K562 (cell line): Measurements from ENCODE around the gene BOLA3. TPM values are rescaled to one million over a fixed set of nuclear protein-coding genes. Genes with fewer than 3 reads are reported as not detected.

Experiments
- CEBPB ChIP-seq: fragments of 450-650 bp; IDR thresholded peaks from 2 replicates; pipeline ENCODE4 v1.6.1; 2016; ENCODE audit warnings: missing genetic modification characterization, missing compliant biosample characterization
- DNMT1 ChIP-seq: fragments of 450-650 bp; IDR thresholded peaks from 2 replicates; pipeline ENCODE4 v1.6.1; 2016; ENCODE audit warnings: antibody characterized with exemption, mild to moderate bottlenecking
- ETS2 ChIP-seq: IDR thresholded peaks from 2 replicates; pipeline ENCODE4 v1.6.1; 2016; ENCODE audit warnings: borderline replicate concordance, missing genetic modification characterization, mild to moderate bottlenecking, moderate library complexity, missing compliant biosample characterization; ENCODE audit not compliant: poor library complexity, severe bottlenecking
- FIP1L1 ChIP-seq: fragments of 200-400 bp; formaldehyde crosslinking; IDR thresholded peaks from 2 replicates; pipeline ENCODE4 v1.6.1; 2018; ENCODE audit warnings: mild to moderate bottlenecking, low read depth, low read length; ENCODE audit not compliant: poor library complexity, severe bottlenecking
- FOXK1 ChIP-seq: sonication (generic); formaldehyde crosslinking; IDR thresholded peaks from 2 replicates; pipeline ENCODE4 v1.8.0; 2022; ENCODE audit warnings: missing genetic modification reagents, mild to moderate bottlenecking, borderline replicate concordance
- HDAC1 ChIP-seq, 2 experiments: fragments of 450-650 bp; IDR thresholded peaks; 2 replicates each; pipeline ENCODE4 v1.6.1; 2016 to 2017; ENCODE audit warnings: inconsistent platforms in 1 of 2, mild to moderate bottlenecking in 1 of 2, moderate library complexity in 1 of 2
- HMBOX1 ChIP-seq: sonication (generic); IDR thresholded peaks from 2 replicates; pipeline ENCODE4 v1.6.1; 2016
- MED1 ChIP-seq: sonication (generic); formaldehyde crosslinking; IDR thresholded peaks from 2 replicates; pipeline ENCODE4 v1.8.1; 2023; ENCODE audit warnings: missing genetic modification reagents, borderline replicate concordance
- MEIS2 ChIP-seq: fragments of 450-650 bp; IDR thresholded peaks from 2 replicates; pipeline ENCODE4 v1.6.1; 2014; ENCODE audit warnings: mild to moderate bottlenecking; ENCODE audit not compliant: partially characterized antibody
- MYNN ChIP-seq, 2 experiments: sonication (generic); formaldehyde crosslinking in 1 of 2; IDR thresholded peaks; 2 replicates each; pipeline versions ENCODE4 v1.5.0 to v1.6.1; 2016 to 2020; ENCODE audit warnings: antibody characterized with exemption in 1 of 2, missing genetic modification reagents in 1 of 2
- NR2C2 ChIP-seq, 2 experiments: fragments of 200-800 bp in 1 of 2; sonication (Bioruptor generic) in 1 of 2; sonication (generic) in 1 of 2; formaldehyde crosslinking in 1 of 2; IDR thresholded peaks; 2 replicates each; pipeline versions ENCODE4 v1.6.1 to v1.8.0; 2016 to 2022; ENCODE audit warnings: mild to moderate bottlenecking in 1 of 2, missing compliant biosample characterization in 1 of 2, missing genetic modification characterization in 1 of 2, missing genetic modification reagents in 1 of 2
- NRF1 ChIP-seq, 2 experiments: fragments of 450-650 bp; IDR thresholded peaks in 1 of 2; conservative IDR thresholded peaks in 1 of 2; 2 replicates each; pipeline ENCODE4 v1.6.1; 2014; ENCODE audit warnings: mild to moderate bottlenecking in 2 of 2
- POLR2AphosphoS5 ChIP-seq: IDR thresholded peaks from 2 replicates; pipeline ENCODE4 v1.6.1; 2011; ENCODE audit warnings: mild to moderate bottlenecking, low read depth, low read length, moderate library complexity; ENCODE audit not compliant: control insufficient read depth, insufficient read depth
- RB1 ChIP-seq: fragments of 450-650 bp; IDR thresholded peaks from 2 replicates; pipeline ENCODE4 v1.6.1; 2017; ENCODE audit warnings: low read depth, mild to moderate bottlenecking
- TAL1 ChIP-seq: fragments of 450-650 bp; IDR thresholded peaks from 2 replicates; pipeline ENCODE4 v1.6.1; 2016; ENCODE audit warnings: mild to moderate bottlenecking
- THRA ChIP-seq: fragments of 450-650 bp; IDR thresholded peaks from 2 replicates; pipeline ENCODE4 v1.6.1; 2017; ENCODE audit warnings: mild to moderate bottlenecking, moderate library complexity
- ZNF121 ChIP-seq: sonication (generic); formaldehyde crosslinking; conservative IDR thresholded peaks from 2 replicates; pipeline ENCODE4 v1.8.0; 2022; ENCODE audit warnings: missing genetic modification reagents
- ZNF695 ChIP-seq: fragments of 450-650 bp; formaldehyde crosslinking; IDR thresholded peaks from 2 replicates; pipeline ENCODE4 v1.4.0; 2020; ENCODE audit warnings: mild to moderate bottlenecking, moderate library complexity
- ZNF696 ChIP-seq: fragments of 250-450 bp; sonication (Bioruptor Pico); conservative IDR thresholded peaks from 2 replicates; pipeline ENCODE4 v1.4.0; 2020; ENCODE audit warnings: mild to moderate bottlenecking, moderate library complexity
- polyA plus RNA-seq, 8 experiments: library from polyadenylated mRNA; depleted of rRNA in 4 of 8; stranded (reverse) in 5 of 8; unstranded in 3 of 8; fragments of >200 nt; fragmentation: Nextera tagmentation in 2 of 8; fragmentation: Illumina TruSeq in 1 of 8; extraction: Ambion mirVana in 2 of 8; extraction: Trizol in 1 of 8; gene quantifications; 2 replicates each; pipeline versions ENCODE4 v1.2.1 to v1.2.3, GENCODE V29; 2011 to 2014; ENCODE audit warnings: inconsistent platforms in 1 of 8, missing spikeins in 1 of 8
- total RNA-seq, 7 experiments: library from RNA; depleted of rRNA in 6 of 7; stranded (reverse); fragments of >200 nt in 6 of 7; fragmentation: Illumina TruSeq in 2 of 7; extraction: Trizol in 2 of 7; gene quantifications; 2 replicates each; pipeline versions ENCODE4 v1.2.1 to v1.2.3, GENCODE V29; 2011 to 2021; ENCODE audit warnings: low replicate concordance in 1 of 7
- TF ChIP-seq, protein P1 (sequence below): fragments of 450-650 bp; IDR thresholded peaks from 2 replicates; pipeline ENCODE4 v1.6.1; 2016; ENCODE audit warnings: borderline replicate concordance
- TF ChIP-seq, protein P2 (sequence below): fragments of 250-450 bp; sonication (Bioruptor Pico); IDR thresholded peaks from 2 replicates; pipeline ENCODE4 v1.4.0; 2020; ENCODE audit warnings: mild to moderate bottlenecking, moderate library complexity

Gene BOLA3
- total and polyA plus RNA-seq, 9 of the 15 experiments (the other 6 are each of a cell fraction or from before 2014, with no cell fraction given) = 149 to 619 (median 255) TPM

DNA sequence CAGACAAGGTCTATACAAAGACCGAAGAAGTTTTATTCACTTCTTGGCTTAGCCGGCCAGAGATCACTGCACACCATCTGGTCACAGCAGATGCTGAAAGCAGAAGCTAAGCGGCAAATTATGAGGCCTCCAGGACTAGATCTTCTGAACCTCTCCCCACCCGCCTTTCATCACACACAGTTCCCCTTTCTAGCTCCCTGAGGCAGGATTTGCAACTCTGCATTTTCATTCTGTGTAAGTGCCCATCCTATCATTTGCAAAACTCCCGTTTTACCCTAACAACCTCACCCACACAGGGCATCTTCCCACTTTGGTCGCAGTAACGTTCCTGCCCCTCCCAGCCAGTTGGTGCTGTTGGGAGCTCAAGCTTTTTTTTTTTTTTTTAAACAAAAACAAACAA, 34.0 kb upstream of the BOLA3 start (continued):
- TF ChIP-seq, protein P1, sequence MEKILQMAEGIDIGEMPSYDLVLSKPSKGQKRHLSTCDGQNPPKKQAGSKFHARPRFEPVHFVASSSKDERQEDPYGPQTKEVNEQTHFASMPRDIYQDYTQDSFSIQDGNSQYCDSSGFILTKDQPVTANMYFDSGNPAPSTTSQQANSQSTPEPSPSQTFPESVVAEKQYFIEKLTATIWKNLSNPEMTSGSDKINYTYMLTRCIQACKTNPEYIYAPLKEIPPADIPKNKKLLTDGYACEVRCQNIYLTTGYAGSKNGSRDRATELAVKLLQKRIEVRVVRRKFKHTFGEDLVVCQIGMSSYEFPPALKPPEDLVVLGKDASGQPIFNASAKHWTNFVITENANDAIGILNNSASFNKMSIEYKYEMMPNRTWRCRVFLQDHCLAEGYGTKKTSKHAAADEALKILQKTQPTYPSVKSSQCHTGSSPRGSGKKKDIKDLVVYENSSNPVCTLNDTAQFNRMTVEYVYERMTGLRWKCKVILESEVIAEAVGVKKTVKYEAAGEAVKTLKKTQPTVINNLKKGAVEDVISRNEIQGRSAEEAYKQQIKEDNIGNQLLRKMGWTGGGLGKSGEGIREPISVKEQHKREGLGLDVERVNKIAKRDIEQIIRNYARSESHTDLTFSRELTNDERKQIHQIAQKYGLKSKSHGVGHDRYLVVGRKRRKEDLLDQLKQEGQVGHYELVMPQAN = no peak
- TF ChIP-seq ZNF695 (CRISPR knock-in tag) (no peak), MED1 (CRISPR knock-in tag) (no peak), NR2C2 (CRISPR knock-in tag; IDR thresholded peaks at IDR 0.05) (no peak), NR2C2 (tag; IDR thresholded peaks at IDR 0.05) (peak; percentile 26; the same call in 1 of the 2 replicates), FOXK1 (CRISPR knock-in tag) (no peak), NRF1 (conservative IDR thresholded peaks at IDR 0.05 in 1 of 2, IDR thresholded peaks at IDR 0.05 in 1 of 2) (0 out of 4 replicates have a peak, but pooled peaks of 1 of the 2 experiments have one; percentile 12), MEIS2 (peak; percentile 10), ZNF696 (no peak), POLR2AphosphoS5 (peak; percentile 56; the same call in 1 of the 2 replicates), HMBOX1 (peak; percentile 71), THRA (no peak), TAL1 (peak; percentile 65), FIP1L1 (no peak), MYNN (IDR thresholded peaks at IDR 0.05) (no peak), MYNN (CRISPR knock-in tag; IDR thresholded peaks at IDR 0.05) (no peak), ETS2 (tag) (no peak), CEBPB (tag) (peak; percentile 51; the same call in 1 of the 2 replicates), HDAC1 (IDR thresholded peaks at IDR 0.05) (peak in 1 of 2 experiments; percentile 38; a peak in 1 of 4 replicates), ZNF121 (no peak), DNMT1 (no peak), RB1 (no peak)
- TF ChIP-seq, protein P2, sequence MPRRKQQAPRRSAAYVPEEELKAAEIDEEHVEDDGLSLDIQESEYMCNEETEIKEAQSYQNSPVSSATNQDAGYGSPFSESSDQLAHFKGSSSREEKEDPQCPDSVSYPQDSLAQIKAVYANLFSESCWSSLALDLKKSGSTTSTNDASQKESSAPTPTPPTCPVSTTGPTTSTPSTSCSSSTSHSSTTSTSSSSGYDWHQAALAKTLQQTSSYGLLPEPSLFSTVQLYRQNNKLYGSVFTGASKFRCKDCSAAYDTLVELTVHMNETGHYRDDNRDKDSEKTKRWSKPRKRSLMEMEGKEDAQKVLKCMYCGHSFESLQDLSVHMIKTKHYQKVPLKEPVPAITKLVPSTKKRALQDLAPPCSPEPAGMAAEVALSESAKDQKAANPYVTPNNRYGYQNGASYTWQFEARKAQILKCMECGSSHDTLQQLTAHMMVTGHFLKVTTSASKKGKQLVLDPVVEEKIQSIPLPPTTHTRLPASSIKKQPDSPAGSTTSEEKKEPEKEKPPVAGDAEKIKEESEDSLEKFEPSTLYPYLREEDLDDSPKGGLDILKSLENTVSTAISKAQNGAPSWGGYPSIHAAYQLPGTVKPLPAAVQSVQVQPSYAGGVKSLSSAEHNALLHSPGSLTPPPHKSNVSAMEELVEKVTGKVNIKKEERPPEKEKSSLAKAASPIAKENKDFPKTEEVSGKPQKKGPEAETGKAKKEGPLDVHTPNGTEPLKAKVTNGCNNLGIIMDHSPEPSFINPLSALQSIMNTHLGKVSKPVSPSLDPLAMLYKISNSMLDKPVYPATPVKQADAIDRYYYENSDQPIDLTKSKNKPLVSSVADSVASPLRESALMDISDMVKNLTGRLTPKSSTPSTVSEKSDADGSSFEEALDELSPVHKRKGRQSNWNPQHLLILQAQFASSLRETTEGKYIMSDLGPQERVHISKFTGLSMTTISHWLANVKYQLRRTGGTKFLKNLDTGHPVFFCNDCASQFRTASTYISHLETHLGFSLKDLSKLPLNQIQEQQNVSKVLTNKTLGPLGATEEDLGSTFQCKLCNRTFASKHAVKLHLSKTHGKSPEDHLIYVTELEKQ = no peak
